ENCODE measurements around the gene ACCS. TPM values are rescaled to one million over a fixed set of nuclear protein-coding genes. Genes with fewer than 3 reads are reported as not detected.

Gene ACCS
- total and polyA plus RNA-seq, 4 donors = 6.4 to 66.9 (median 28.1) TPM

- no peaks in the 10 kb centered on the region for H3K9me3 ChIP-seq (ENCODE audit: control insufficient read depth in 4 of 4, insufficient read depth in 3 of 4, low read length in 3 of 4)
- no peak overlapping the region for H3K4me3 ChIP-seq
- H3K27me3 ChIP-seq (ENCODE audit: control insufficient read depth in 3 of 3, insufficient read depth in 3 of 3, low read length in 2 of 3) = no peaks in the 10 kb centered on the region
- H3K36me3 ChIP-seq (ENCODE audit: control insufficient read depth in 4 of 4, insufficient read depth in 4 of 4, low read length in 4 of 4) = no peaks in the 10 kb centered on the region
- no peak for TF ChIP-seq CTCF (IDR thresholded peaks at IDR 0.05; ENCODE audit: control extremely low read depth, extremely low read depth)
- DNase-seq (no peak), ATAC-seq (ENCODE audit: insufficient read depth, low FRiP score) (no peak)
- no peak overlapping the region for H3K27ac ChIP-seq (ENCODE audit: low read depth in 1 of 2, low read length in 1 of 2)
- H3K4me1 ChIP-seq (ENCODE audit: control insufficient read depth in 5 of 5, insufficient read depth in 5 of 5, low read length in 5 of 5) = peaks cover 7 to 40% (median 11%) of the 10 kb centered on the region in 5 donors
- no peak overlapping the region for H3K9ac ChIP-seq (ENCODE audit: insufficient read depth in 1 of 2, low read length in 2 of 2)
These were observed 31.4 kb upstream of the ACCS start for GRCh38 chr11:44034639-44035038.

- no peak overlapping the region for H3K9ac ChIP-seq (ENCODE audit: insufficient read depth in 1 of 2, low read length in 2 of 2)
- TF ChIP-seq CTCF (IDR thresholded peaks at IDR 0.05; ENCODE audit: control extremely low read depth, extremely low read depth) = peak; percentile 49
- WGBS, 2 donors = 30 to 33% methylated on average over 12 of the region's 12 CpGs
These were observed 29.0 kb upstream of the ACCS start for GRCh38 chr11:44036811-44037657.

GRCh38 chr11:44037658-44037998 is 28.4 kb upstream of the ACCS start:
- Histone ChIP-seq H3K27ac (ENCODE audit: low read depth in 1 of 2, low read length in 1 of 2) (no peak overlapping the region), H3K4me1 (ENCODE audit: control insufficient read depth in 5 of 5, insufficient read depth in 5 of 5, low read length in 5 of 5) (peaks cover 0 to 18% (median 2%) of the 10 kb centered on the region in 5 donors), H3K9me3 (ENCODE audit: control insufficient read depth in 4 of 4, insufficient read depth in 3 of 4, low read length in 3 of 4) (peaks cover 0 to 5% (median 2%) of the 10 kb centered on the region in 4 donors), H3K4me3 (no peak overlapping the region), H3K9ac (ENCODE audit: insufficient read depth in 1 of 2, low read length in 2 of 2) (no peak overlapping the region), H3K27me3 (ENCODE audit: control insufficient read depth in 3 of 3, insufficient read depth in 3 of 3, low read length in 2 of 3) (no peaks in the 10 kb centered on the region), H3K36me3 (ENCODE audit: control insufficient read depth in 4 of 4, insufficient read depth in 4 of 4, low read length in 4 of 4) (no peaks in the 10 kb centered on the region)
- TF ChIP-seq CTCF (IDR thresholded peaks at IDR 0.05; ENCODE audit: control extremely low read depth, extremely low read depth) = no peak
- DNase-seq = no peak
- WGBS, 2 donors = 88 to 90% methylated on average over 2 of the region's 2 CpGs
- no peak for ATAC-seq (ENCODE audit: insufficient read depth, low FRiP score)

More at GRCh38 chr11:44036811-44037657, 29.0 kb upstream of the ACCS start:
- ATAC-seq (ENCODE audit: insufficient read depth, low FRiP score) (peak; percentile 83), DNase-seq (peak; percentile 87 to 93 (median 92))
- Histone ChIP-seq H3K36me3 (ENCODE audit: control insufficient read depth in 4 of 4, insufficient read depth in 4 of 4, low read length in 4 of 4) (no peaks in the 10 kb centered on the region), H3K9me3 (ENCODE audit: control insufficient read depth in 4 of 4, insufficient read depth in 3 of 4, low read length in 3 of 4) (peaks cover 0 to 5% (median 2%) of the 10 kb centered on the region in 4 donors), H3K4me1 (ENCODE audit: control insufficient read depth in 5 of 5, insufficient read depth in 5 of 5, low read length in 5 of 5) (peaks cover 0 to 23% (median 8%) of the 10 kb centered on the region in 5 donors), H3K27ac (ENCODE audit: low read depth in 1 of 2, low read length in 1 of 2) (no peak overlapping the region), H3K4me3 (no peak overlapping the region), H3K27me3 (ENCODE audit: control insufficient read depth in 3 of 3, insufficient read depth in 3 of 3, low read length in 2 of 3) (no peaks in the 10 kb centered on the region)
